Measurements from ENCODE around the gene NT5C3A.

DNA sequence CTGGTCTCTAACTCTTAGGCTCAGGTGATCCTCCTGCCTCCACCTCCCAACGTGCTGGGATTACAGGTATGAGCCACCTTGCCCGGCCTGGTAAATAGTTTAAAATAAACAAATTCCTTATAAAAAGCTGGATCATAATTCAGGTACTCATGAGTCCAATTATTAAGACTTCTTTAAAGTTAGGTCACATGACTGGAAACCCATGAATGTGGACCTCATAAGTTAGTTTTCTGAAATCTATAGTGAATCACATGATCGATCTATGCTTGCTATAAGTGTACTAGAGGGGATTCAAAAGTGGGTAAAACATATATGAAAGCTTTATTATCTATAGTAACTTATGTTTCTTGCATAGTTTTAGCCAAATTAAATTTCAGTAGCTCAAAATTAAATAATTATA lies 14.3 kb downstream of the NT5C3A start:
- no peak for TF ChIP-seq EZH2phosphoT487 (IDR thresholded peaks at IDR 0.05; ENCODE audit: insufficient read depth, low read depth)
- no peak for TF ChIP-seq EZH2 (IDR thresholded peaks at IDR 0.05; ENCODE audit: insufficient read depth, poor library complexity, severe bottlenecking)
